Stimulated activated CD8-positive, alpha-beta memory T cell treated with anti-CD3 and anti-CD28 coated beads, Interleukin-7, amount 100 ng/mL, for 1 hour (primary cell): ENCODE results near the gene FTL.

ENCODE experiments used
- DNase-seq, 2 donors: peaks; one replicate each; pipeline ENCODE4 v3.0.0-alpha.2; 2020; ENCODE audit warnings: low read depth in 2 of 2

Gene FTL

GRCh38 chr19:48945817-48946216 lies 19.3 kb upstream of the FTL start:
- DNase-seq, result no peak

- no peak for DNase-seq
Measured at GRCh38 chr19:48946463-48947257, 18.4 kb upstream of the FTL start.

GRCh38 chr19:48947258-48947542 lies 17.9 kb upstream of the FTL start:
- no peak for DNase-seq

GRCh38 chr19:48950159-48950558 lies 14.9 kb upstream of the FTL start:
- DNase-seq, result no peak

- no peak for DNase-seq
Measured at GRCh38 chr19:48950830-48951519, 14.1 kb upstream of the FTL start.

- DNase-seq, result no peak
Measured at GRCh38 chr19:48953141-48953540, 12.0 kb upstream of the FTL start.

- no peak for DNase-seq
Measured at GRCh38 chr19:48953990-48954594, 11.0 kb upstream of the FTL start.

- peak; percentile 71 to 77 for DNase-seq
Measured at GRCh38 chr19:48954595-48955307, 10.4 kb upstream of the FTL start, which contains the start of gene BAX. BAX (plus strand) TSS chr19:48954875; CDS start chr19:48954929, 54 bp downstream.

GRCh38 chr19:48955308-48955958 lies 9.7 kb upstream of the FTL start:
- DNase-seq, result no peak

- no peak for DNase-seq
Measured at GRCh38 chr19:48958006-48958405, 7.1 kb upstream of the FTL start.

- no peak for DNase-seq
Measured at GRCh38 chr19:48959341-48960239, 5.5 kb upstream of the FTL start.

GRCh38 chr19:48961051-48961649 lies 4.0 kb upstream of the FTL start:
- no peak for DNase-seq

GRCh38 chr19:48961673-48962028 lies 3.5 kb upstream of the FTL start:
- no peak for DNase-seq

GRCh38 chr19:48962029-48962848 lies 2.9 kb upstream of the FTL start:
- peak in 1 of 2 donors; percentile 19 for DNase-seq

GRCh38 chr19:48962849-48963165 lies 2.3 kb upstream of the FTL start:
- DNase-seq, result no peak

- peak in 1 of 2 donors; percentile 18 for DNase-seq
Measured at GRCh38 chr19:48963371-48964204, 1.5 kb upstream of the FTL start.

- DNase-seq, result no peak
Measured at GRCh38 chr19:48964205-48965039, 687 bp upstream of the FTL start.
